Skeletal muscle tissue (tissue), 4 donors: Measurements from ENCODE around the gene B3GNT9. TPM values are rescaled to one million over a fixed set of nuclear protein-coding genes. Genes with fewer than 3 reads are reported as not detected.

Experiments
- H3K27ac ChIP-seq: one replicate; pipeline ENCODE4 v1.7.0; 2013; ENCODE audit warnings: mild to moderate bottlenecking, low read depth, low read length, inconsistent platforms
- H3K27me3 ChIP-seq, 3 donors: one replicate each; pipeline ENCODE4 v1.7.0; 2013; ENCODE audit warnings: low read length in 3 of 3; ENCODE audit not compliant: control insufficient read depth in 3 of 3, insufficient read depth in 3 of 3
- H3K36me3 ChIP-seq, 3 donors: one replicate each; pipeline ENCODE4 v1.7.0; 2013; ENCODE audit warnings: low read length in 3 of 3; ENCODE audit not compliant: control insufficient read depth in 3 of 3, insufficient read depth in 3 of 3
- H3K4me1 ChIP-seq, 3 donors: one replicate each; pipeline ENCODE4 v1.7.0; 2013; ENCODE audit warnings: low read length in 3 of 3, mild to moderate bottlenecking in 3 of 3; ENCODE audit not compliant: control insufficient read depth in 3 of 3, insufficient read depth in 3 of 3
- H3K4me3 ChIP-seq, 3 donors: one replicate each; pipeline ENCODE4 v1.7.0; 2013; ENCODE audit warnings: low read length in 3 of 3
- H3K9ac ChIP-seq, 3 donors: one replicate each; pipeline ENCODE4 v1.7.0; 2013; ENCODE audit warnings: low read length in 3 of 3, mild to moderate bottlenecking in 3 of 3, moderate library complexity in 2 of 3, low read depth in 1 of 3
- H3K9me3 ChIP-seq, 3 donors: one replicate each; pipeline ENCODE4 v1.7.0; 2013; ENCODE audit warnings: low read length in 3 of 3; ENCODE audit not compliant: control insufficient read depth in 3 of 3
- total RNA-seq: library from RNA; depleted of rRNA; stranded (reverse); fragments of >200 nt; gene quantifications from one replicate; pipeline ENCODE4 v1.2.3, GENCODE V29; 2014
- donor health status: Osteomylitis.

The B3GNT9 gene
- total RNA-seq, 1 donor from 2014 or later, result 7.8 TPM

GRCh38 chr16:67120025-67120424 is 30.8 kb downstream of the B3GNT9 start:
- Histone ChIP-seq H3K27me3 (no peaks in the 10 kb centered on the region), H3K4me3 (no peak overlapping the region), H3K36me3 (peaks cover 16 to 23% (median 21%) of the 10 kb centered on the region in 3 donors), H3K9ac (no peak overlapping the region), H3K27ac (no peak overlapping the region), H3K4me1 (peaks cover 2 to 5% (median 3%) of the 10 kb centered on the region in 3 donors), H3K9me3 (no peaks in the 10 kb centered on the region)

GRCh38 chr16:67117716-67118115 is 33.1 kb downstream of the B3GNT9 start:
- peaks cover 0 to 7% (median 2%) of the 10 kb centered on the region in 3 donors for H3K4me1 ChIP-seq
- H3K27me3 ChIP-seq, result no peaks in the 10 kb centered on the region
- no peak overlapping the region for H3K27ac ChIP-seq
- H3K9me3 ChIP-seq, result no peaks in the 10 kb centered on the region
- peaks cover 15 to 25% (median 15%) of the 10 kb centered on the region in 3 donors for H3K36me3 ChIP-seq
- no peak overlapping the region for H3K4me3 ChIP-seq
- no peak overlapping the region for H3K9ac ChIP-seq

GRCh38 chr16:67116388-67117311 is 34.1 kb downstream of the B3GNT9 start:
- peaks cover 0 to 13% (median 0%) of the 10 kb centered on the region in 3 donors for H3K4me1 ChIP-seq
- no peaks in the 10 kb centered on the region for H3K9me3 ChIP-seq
- H3K27ac ChIP-seq, result no peak overlapping the region
- peak overlapping the region in 1 of 3 donors; percentile 12 for H3K9ac ChIP-seq
- no peaks in the 10 kb centered on the region for H3K27me3 ChIP-seq
- H3K36me3 ChIP-seq, result peaks cover 10 to 22% (median 11%) of the 10 kb centered on the region in 3 donors
- no peak overlapping the region for H3K4me3 ChIP-seq

GRCh38 chr16:67115639-67116038 is 35.2 kb downstream of the B3GNT9 start:
- H3K9me3 ChIP-seq, result no peaks in the 10 kb centered on the region
- no peak overlapping the region for H3K9ac ChIP-seq
- no peak overlapping the region for H3K27ac ChIP-seq
- H3K27me3 ChIP-seq, result no peaks in the 10 kb centered on the region
- H3K4me1 ChIP-seq, result peaks cover 8 to 21% (median 9%) of the 10 kb centered on the region in 3 donors
- peaks cover 10 to 18% (median 11%) of the 10 kb centered on the region in 3 donors for H3K36me3 ChIP-seq
- no peak overlapping the region for H3K4me3 ChIP-seq

- H3K27me3 ChIP-seq, result no peaks in the 10 kb centered on the region
- peaks cover 12 to 26% (median 13%) of the 10 kb centered on the region in 3 donors for H3K4me1 ChIP-seq
- peaks cover 4 to 11% (median 4%) of the 10 kb centered on the region in 3 donors for H3K36me3 ChIP-seq
- no peaks in the 10 kb centered on the region for H3K9me3 ChIP-seq
- H3K27ac ChIP-seq, result no peak overlapping the region
- no peak overlapping the region for H3K9ac ChIP-seq
- H3K4me3 ChIP-seq, result no peak overlapping the region
Measured at GRCh38 chr16:67114793-67115192, 36.0 kb downstream of the B3GNT9 start.

- Histone ChIP-seq H3K27ac (no peak overlapping the region), H3K9me3 (no peaks in the 10 kb centered on the region), H3K27me3 (no peaks in the 10 kb centered on the region), H3K9ac (no peak overlapping the region), H3K4me1 (peaks cover 20 to 35% (median 21%) of the 10 kb centered on the region in 3 donors), H3K4me3 (no peak overlapping the region), H3K36me3 (peaks cover 3 to 10% (median 4%) of the 10 kb centered on the region in 3 donors)
Measured at GRCh38 chr16:67112591-67113399, 38.0 kb downstream of the B3GNT9 start.

DNA sequence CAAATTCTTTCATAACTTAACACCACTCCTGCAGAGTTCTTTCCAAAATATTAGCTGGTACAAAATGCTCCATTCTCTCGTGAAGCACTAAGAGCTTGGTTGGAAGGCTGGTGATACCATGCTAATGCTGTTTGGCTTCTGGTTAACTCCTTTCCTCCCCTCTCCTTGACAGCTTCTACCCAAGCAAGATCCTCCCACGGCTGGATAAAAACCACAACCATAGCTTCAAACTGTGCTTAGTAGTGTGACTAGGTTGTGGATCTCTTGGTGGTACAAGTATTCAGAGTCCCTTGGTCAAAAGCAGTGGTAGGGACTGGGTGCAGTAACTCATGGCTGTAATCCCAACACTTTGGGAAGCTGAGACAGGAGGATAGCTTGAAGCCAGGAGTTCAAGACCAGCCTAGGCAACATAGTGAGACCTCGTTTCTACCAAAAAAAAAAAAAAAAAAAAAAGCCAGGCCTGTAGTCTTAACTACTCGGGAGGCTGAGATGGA is 38.8 kb downstream of the B3GNT9 start:
- Histone ChIP-seq H3K27me3 (no peaks in the 10 kb centered on the region), H3K36me3 (peaks cover 3 to 10% (median 4%) of the 10 kb centered on the region in 3 donors), H3K9me3 (no peaks in the 10 kb centered on the region), H3K9ac (no peak overlapping the region), H3K4me1 (peaks cover 20 to 35% (median 21%) of the 10 kb centered on the region in 3 donors), H3K4me3 (no peak overlapping the region), H3K27ac (no peak overlapping the region)

GRCh38 chr16:67109407-67110135 is 41.2 kb downstream of the B3GNT9 start, which contains the start of gene PHAF1:
PHAF1 (plus strand) TSS chr16:67109941; CDS start chr16:67110176, 235 bp downstream.
- Histone ChIP-seq H3K27me3 (no peaks in the 10 kb centered on the region), H3K27ac (peak within 1 kb of the TSS; percentile 77), H3K9ac (peak within 1 kb of the TSS; percentile 93 to 98 (median 96)), H3K36me3 (peaks cover 3 to 8% (median 4%) of the 10 kb centered on the region in 3 donors), H3K4me3 (peak within 1 kb of the TSS; percentile 74 to 97 (median 96)), H3K9me3 (no peaks in the 10 kb centered on the region), H3K4me1 (peaks cover 20 to 34% (median 26%) of the 10 kb centered on the region in 3 donors)

GRCh38 chr16:67108931-67109406 is 41.8 kb downstream of the B3GNT9 start:
- Histone ChIP-seq H3K27ac (peak overlapping the region; percentile 77), H3K27me3 (no peaks in the 10 kb centered on the region), H3K36me3 (peaks cover 3 to 8% (median 4%) of the 10 kb centered on the region in 3 donors), H3K4me1 (peaks cover 20 to 38% (median 29%) of the 10 kb centered on the region in 3 donors), H3K9ac (peak overlapping the region; percentile 93 to 97 (median 96)), H3K9me3 (no peaks in the 10 kb centered on the region), H3K4me3 (peak overlapping the region; percentile 74 to 97 (median 96))
